H1 (cell line): ENCODE results near the gene SRPRB. TPM values are rescaled to one million over a fixed set of nuclear protein-coding genes. Genes with fewer than 3 reads are reported as not detected.

Experiments used
- CTCF ChIA-PET: fragments of 300-600 bp; sonication (Branson Sonifier 250); formaldehyde crosslinking; loops from one replicate; lab custom pipeline; 2021; ENCODE audit not compliant: partially characterized antibody; lab: Charles Lee
- POLR2A ChIA-PET: fragments of 300-600 bp; sonication (Branson Sonifier 250); formaldehyde crosslinking; loops from one replicate; lab custom pipeline; 2021; ENCODE audit warnings: inconsistent platforms; ENCODE audit not compliant: partially characterized antibody; lab: Charles Lee
- DNase-seq, 2 experiments: peaks; one replicate each; pipeline versions ENCODE4 v3.0.0 to v3.0.0-alpha.2; 2010 to 2022; ENCODE audit warnings: low spot score in 2 of 2, low read depth in 1 of 2, mixed read lengths in 1 of 2
- FAIRE-seq: peaks from 2 replicates; lab custom pipeline; 2011; peaks lifted over from hg19 to GRCh38; lab: Jason Lieb, UNC
- H2AFZ ChIP-seq: 2 replicates; pipeline ENCODE4 v1.8.1; 2012; ENCODE audit warnings: low read length, inconsistent platforms
- H2AK5ac ChIP-seq: 2 replicates; pipeline ENCODE4 v1.6.1; 2013; ENCODE audit warnings: low read depth, low read length
- H2BK120ac ChIP-seq: replicated peaks from 2 replicates; pipeline ENCODE3; 2013; ENCODE audit warnings: low read depth, low read length, inconsistent platforms
- H2BK12ac ChIP-seq: 2 replicates; pipeline ENCODE4 v1.6.1; 2013; ENCODE audit warnings: low read depth, low read length
- H2BK15ac ChIP-seq: 2 replicates; pipeline ENCODE4 v1.6.1; 2013; ENCODE audit warnings: low read length
- H2BK20ac ChIP-seq: 2 replicates; pipeline ENCODE4 v1.6.1; 2013; ENCODE audit warnings: low read length
- H2BK5ac ChIP-seq: 2 replicates; pipeline ENCODE4 v1.6.1; 2013; ENCODE audit warnings: low read depth, low read length
- H3K14ac ChIP-seq: 2 replicates; pipeline ENCODE4 v1.6.1; 2013; ENCODE audit warnings: inconsistent platforms; ENCODE audit not compliant: insufficient read length
- H3K18ac ChIP-seq: 2 replicates; pipeline ENCODE4 v1.6.1; 2013; ENCODE audit warnings: low read length; ENCODE audit errors: extremely low read depth
- H3K23ac ChIP-seq: 2 replicates; pipeline ENCODE4 v1.6.1; 2013; ENCODE audit warnings: inconsistent platforms; ENCODE audit not compliant: insufficient read length
- H3K23me2 ChIP-seq: 2 replicates; pipeline ENCODE4 v1.6.1; 2013; ENCODE audit warnings: low read depth, low read length
- H3K27ac ChIP-seq: 2 replicates; pipeline ENCODE4 v1.6.1; 2011; ENCODE audit warnings: low read depth, low read length, inconsistent platforms
- H3K27me3 ChIP-seq, 4 experiments: replicated peaks in 1 of 4; 1 replicate in 1 of 4; 2 replicates in 3 of 4; pipeline versions ENCODE4 v1.6.1 to v1.8.1; 2011 to 2013; ENCODE audit warnings: low read length in 3 of 4, mild to moderate bottlenecking in 3 of 4, inconsistent platforms in 2 of 4, mixed read lengths in 2 of 4, moderate library complexity in 1 of 4; ENCODE audit not compliant: control insufficient read depth in 3 of 4, insufficient read depth in 3 of 4; ENCODE audit errors: extremely low read depth in 1 of 4
- H3K36me3 ChIP-seq, 4 experiments: 2 replicates each; pipeline versions ENCODE4 v1.6.1 to v1.8.1; 2011 to 2013; ENCODE audit warnings: mild to moderate bottlenecking in 4 of 4, low read length in 3 of 4, moderate library complexity in 2 of 4, control low read depth in 1 of 4, inconsistent platforms in 1 of 4; ENCODE audit not compliant: insufficient read depth in 4 of 4, control insufficient read depth in 2 of 4
- H3K4ac ChIP-seq: replicated peaks from 2 replicates; pipeline ENCODE3; 2013; ENCODE audit warnings: low read length, low read depth, mixed read lengths, inconsistent platforms; ENCODE audit not compliant: insufficient read length
- H3K4me1 ChIP-seq, 4 experiments: replicated peaks in 1 of 4; 1 replicate in 1 of 4; 2 replicates in 3 of 4; pipeline versions ENCODE4 v1.6.1 to v1.8.1; 2011 to 2013; ENCODE audit warnings: low read length in 3 of 4, inconsistent platforms in 2 of 4, mixed read lengths in 1 of 4; ENCODE audit not compliant: insufficient read depth in 4 of 4, control insufficient read depth in 3 of 4
- H3K4me2 ChIP-seq, 2 experiments: 2 replicates each; pipeline versions ENCODE4 v1.6.1 to v1.8.1; 2011 to 2013; ENCODE audit warnings: low read depth in 2 of 2, low read length in 2 of 2, control low read depth in 1 of 2, inconsistent platforms in 1 of 2, mild to moderate bottlenecking in 1 of 2; ENCODE audit not compliant: insufficient read depth in 1 of 2
- H3K4me3 ChIP-seq, 4 experiments: fragments of 200-600, 300-600 bp in 1 of 4; sonication (generic), shearing (Covaris generic), sonication (Bioruptor Twin) in 1 of 4; 2 replicates each; pipeline versions ENCODE4 v1.5.1 to v1.8.1; 2011 to 2016; ENCODE audit warnings: low read length in 4 of 4, low read depth in 3 of 4, control low read depth in 2 of 4, inconsistent platforms in 2 of 4, mild to moderate bottlenecking in 2 of 4, mixed read lengths in 1 of 4, moderate library complexity in 1 of 4; ENCODE audit not compliant: insufficient read depth in 2 of 4; ENCODE audit errors: extremely low read depth in 1 of 4
- H3K56ac ChIP-seq: replicated peaks from 2 replicates; pipeline ENCODE3; 2013; ENCODE audit warnings: low read depth, mild to moderate bottlenecking, mixed read lengths, low read length, inconsistent platforms; ENCODE audit not compliant: insufficient read length
- H3K79me1 ChIP-seq: 2 replicates; pipeline ENCODE4 v1.6.1; 2013; ENCODE audit warnings: low read depth, low read length, control low read depth
- H3K79me2 ChIP-seq, 2 experiments: 2 replicates each; pipeline versions ENCODE4 v1.6.1 to v1.8.1; 2012 to 2013; ENCODE audit warnings: low read length in 2 of 2, mild to moderate bottlenecking in 2 of 2, inconsistent platforms in 1 of 2; ENCODE audit not compliant: insufficient read depth in 2 of 2, control insufficient read depth in 1 of 2
- H3K9ac ChIP-seq, 4 experiments: replicated peaks in 1 of 4; 1 replicate in 1 of 4; 2 replicates in 3 of 4; pipeline versions ENCODE4 v1.6.1 to v1.8.1; 2011 to 2013; ENCODE audit warnings: low read depth in 3 of 4, low read length in 3 of 4, control low read depth in 2 of 4, mild to moderate bottlenecking in 2 of 4, moderate library complexity in 2 of 4, inconsistent platforms in 1 of 4; ENCODE audit errors: extremely low read depth in 1 of 4
- H3K9me3 ChIP-seq, 2 experiments: 2 replicates each; pipeline versions ENCODE4 v1.6.1 to v1.8.1; 2012 to 2013; ENCODE audit warnings: mild to moderate bottlenecking in 2 of 2, moderate library complexity in 2 of 2, control low read depth in 1 of 2, inconsistent platforms in 1 of 2, low read depth in 1 of 2, low read length in 1 of 2, mixed read lengths in 1 of 2; ENCODE audit not compliant: insufficient read depth in 2 of 2
- H4K20me1 ChIP-seq, 2 experiments: replicated peaks in 1 of 2; 2 replicates each; pipeline versions ENCODE3 to v1.8.1; 2011 to 2013; ENCODE audit warnings: inconsistent platforms in 2 of 2, low read length in 2 of 2, mild to moderate bottlenecking in 1 of 2; ENCODE audit not compliant: insufficient read depth in 2 of 2, control insufficient read depth in 1 of 2
- H4K5ac ChIP-seq: 2 replicates; pipeline ENCODE4 v1.6.1; 2013; ENCODE audit warnings: low read length, low read depth, mixed read lengths, inconsistent platforms; ENCODE audit not compliant: insufficient read length
- H4K8ac ChIP-seq: 2 replicates; pipeline ENCODE4 v1.8.0; 2013; ENCODE audit warnings: mild to moderate bottlenecking, moderate library complexity, low read length, inconsistent platforms; ENCODE audit not compliant: insufficient read depth; ENCODE audit errors: extremely low read depth
- H4K91ac ChIP-seq: replicated peaks from 2 replicates; pipeline ENCODE3; 2013; ENCODE audit warnings: low read length, mixed read lengths, inconsistent platforms; ENCODE audit not compliant: insufficient read length
- BCL11A ChIP-seq, 2 experiments: IDR thresholded peaks; one replicate each; pipeline ENCODE4 v1.6.1; 2011; ENCODE audit warnings: low read depth in 2 of 2, low read length in 2 of 2, mild to moderate bottlenecking in 2 of 2
- CEBPB ChIP-seq: IDR thresholded peaks from 2 replicates; pipeline ENCODE4 v1.6.1; 2012; ENCODE audit warnings: low read depth, low read length
- CREB1 ChIP-seq: IDR thresholded peaks from 2 replicates; pipeline ENCODE4 v1.6.1; 2012; ENCODE audit warnings: inconsistent platforms
- KDM5A ChIP-seq: fragments of 200-600 bp; IDR thresholded peaks from 2 replicates; pipeline ENCODE4 v1.7.1; 2012; ENCODE audit warnings: mild to moderate bottlenecking, low read length, inconsistent platforms, mixed read lengths
- SIN3A ChIP-seq, 2 experiments: IDR thresholded peaks in 1 of 2; conservative IDR thresholded peaks in 1 of 2; 2 replicates each; pipeline ENCODE4 v1.6.1; 2011 to 2012; ENCODE audit warnings: low read length in 2 of 2, improper control_type of control experiment in 1 of 2, low read depth in 1 of 2, mild to moderate bottlenecking in 1 of 2
- SUZ12 ChIP-seq: fragments of 200-600 bp; sonication (generic); IDR thresholded peaks from 2 replicates; pipeline ENCODE4 v1.6.1; 2012; ENCODE audit warnings: mild to moderate bottlenecking, inconsistent platforms, low read length, moderate library complexity, mixed read lengths
- WGBS, 2 experiments: shearing (Covaris generic) in 1 of 2; methylation state at CpG; one replicate each; pipeline versions ENCODE4 v1.1.6 to v1.1.7; 2013 to 2015; ENCODE audit warnings: low lambda C conversion rate in 2 of 2, mixed read lengths in 2 of 2, inconsistent platforms in 1 of 2, low coverage in 1 of 2, missing lambda C conversion rate in 1 of 2; ENCODE audit not compliant: insufficient replicate concordance in 2 of 2, insufficient coverage in 1 of 2, insufficient read length in 1 of 2; ENCODE audit errors: extremely low coverage in 1 of 2, missing lambda C conversion rate in 1 of 2; 5-methylcytosine and 5-hydroxymethylcytosine counted together
- polyA plus RNA-seq, 7 experiments: library from polyadenylated mRNA; depleted of rRNA in 3 of 7; stranded (reverse) in 5 of 7; unstranded in 2 of 7; fragments of >200 nt in 5 of 7; fragments of 200-250 nt in 2 of 7; gene quantifications; 1 replicate in 5 of 7; 2 replicates in 1 of 7; 4 replicates in 1 of 7; pipeline versions ENCODE4 v1.2.1 to v1.2.3, GENCODE V29; 2011 to 2013; ENCODE audit warnings: missing spikeins in 2 of 7, mixed read lengths in 2 of 7
- total RNA-seq: library from RNA; stranded (reverse); fragmentation: NEBNext Ultra II Directional; extraction: Animal tissue kit (Norgen Biotek cat#: 25700); gene quantifications from 2 replicates; pipeline ENCODE4 v1.2.1, GENCODE V29; 2021
- TF ChIP-seq, protein P1 (sequence below): IDR thresholded peaks from 2 replicates; pipeline ENCODE4 v1.6.1; 2011; ENCODE audit warnings: low read depth, mild to moderate bottlenecking, low read length; ENCODE audit not compliant: insufficient read depth

Gene SRPRB
- total and polyA plus RNA-seq, 2 of the 8 experiments (the other 6 are each of a cell fraction or from before 2014, with no cell fraction given), result 15.9 to 49.8 TPM

DNA sequence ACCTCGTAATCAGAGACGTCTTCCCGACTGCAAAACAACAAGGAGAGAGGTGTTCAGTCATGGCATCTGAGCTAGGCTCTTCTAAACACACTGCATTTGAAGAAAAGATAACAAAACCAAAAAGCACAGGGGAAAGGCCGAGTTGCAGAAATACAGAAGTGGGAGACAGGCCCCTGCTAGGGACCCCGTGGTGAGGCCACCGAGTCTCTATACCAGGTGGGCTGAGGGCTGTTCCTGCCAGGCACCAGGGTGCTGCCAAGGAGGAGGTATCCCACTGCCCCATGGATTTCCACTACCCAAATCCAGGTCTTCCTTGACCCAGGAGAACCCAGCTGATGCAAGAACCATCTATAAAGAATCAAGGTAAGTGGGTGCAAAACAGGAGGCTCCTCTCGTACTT, 59.0 kb downstream of the SRPRB start:
- CTCF ChIA-PET, result interaction anchor here (0.7 to 3.8 kb wide), 15 partner anchors 8 to 348 kb away, joined by 3 to 17 read pairs (median 3); no protein-coding TSS in a partner anchor
- Histone ChIP-seq H4K20me1 (no peaks in the 10 kb centered on the region), H2BK5ac (no peak overlapping the region), H2AK5ac (no peak overlapping the region), H3K36me3 (no peaks in the 10 kb centered on the region), H4K5ac (no peak overlapping the region), H2BK12ac (no peak overlapping the region), H2BK20ac (no peak overlapping the region), H2BK15ac (no peak overlapping the region), H3K79me1 (no peaks in the 10 kb centered on the region), H3K23ac (no peak overlapping the region), H2AFZ (no peak overlapping the region), H3K56ac (no peak overlapping the region), H2BK120ac (no peak overlapping the region), H3K9ac (no peak overlapping the region), H3K79me2 (no peaks in the 10 kb centered on the region), H3K14ac (no peak overlapping the region), H3K4me3 (no peak overlapping the region), H4K91ac (no peak overlapping the region), H3K4me2 (no peak overlapping the region), H3K27me3 (no peaks in the 10 kb centered on the region), H3K23me2 (no peaks in the 10 kb centered on the region), H3K4ac (no peak overlapping the region), H3K9me3 (no peaks in the 10 kb centered on the region), H3K4me1 (peaks cover 0 to 2% (median 0%) of the 10 kb centered on the region in 4 experiments; a peak in 4 of 7 replicates), H4K8ac (no peak overlapping the region), H3K27ac (no peak overlapping the region), H3K18ac (no peak overlapping the region)
- 83% methylated on average over 7 of the region's 7 CpGs; no CpG with 5 or more reads in 1 of the 2 experiments for WGBS, 2 experiments
- FAIRE-seq (no peak), DNase-seq (no peak)
- no peak for TF ChIP-seq SIN3A (conservative IDR thresholded peaks at IDR 0.05 in 1 of 2, IDR thresholded peaks at IDR 0.05 in 1 of 2; ENCODE audit: low read depth in 1 of 2, low read length in 2 of 2)
- TF ChIP-seq BCL11A (IDR thresholded peaks at IDR 0.05; ENCODE audit: low read depth in 2 of 2, low read length in 2 of 2), result no peak
- no peak for TF ChIP-seq KDM5A
- TF ChIP-seq, protein P1, sequence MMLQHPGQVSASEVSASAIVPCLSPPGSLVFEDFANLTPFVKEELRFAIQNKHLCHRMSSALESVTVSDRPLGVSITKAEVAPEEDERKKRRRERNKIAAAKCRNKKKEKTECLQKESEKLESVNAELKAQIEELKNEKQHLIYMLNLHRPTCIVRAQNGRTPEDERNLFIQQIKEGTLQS, result no peak
- TF ChIP-seq CEBPB, result no peak
- TF ChIP-seq SUZ12, result no peak
- no peak for TF ChIP-seq CREB1
- POLR2A ChIA-PET, result no interaction called here
